Ishikawa (cell line): ENCODE data around the gene SH3TC1.

Source experiments
- CEBPB ChIP-seq: IDR thresholded peaks from 2 replicates; pipeline ENCODE4 v1.6.1; 2012
- CREB1 ChIP-seq: IDR thresholded peaks from 2 replicates; pipeline ENCODE4 v1.6.1; 2012; ENCODE audit warnings: low read depth
- EGR1 ChIP-seq: IDR thresholded peaks from 2 replicates; pipeline ENCODE4 v1.6.1; 2012
- EP300 ChIP-seq: IDR thresholded peaks from 2 replicates; pipeline ENCODE4 v1.6.1; 2012; ENCODE audit warnings: borderline replicate concordance
- FOXM1 ChIP-seq: IDR thresholded peaks from 2 replicates; pipeline ENCODE4 v1.6.1; 2012; ENCODE audit warnings: low read depth, borderline replicate concordance
- NFIC ChIP-seq: IDR thresholded peaks from 2 replicates; pipeline ENCODE4 v1.6.1; 2012
- RAD21 ChIP-seq: IDR thresholded peaks from 2 replicates; pipeline ENCODE4 v1.6.1; 2012; ENCODE audit warnings: low read depth
- TAF1 ChIP-seq: IDR thresholded peaks from 2 replicates; pipeline ENCODE4 v1.6.1; 2012; ENCODE audit warnings: low read depth, mild to moderate bottlenecking
- TCF12 ChIP-seq: IDR thresholded peaks from 2 replicates; pipeline ENCODE4 v1.6.1; 2012; ENCODE audit warnings: low read depth
- TEAD4 ChIP-seq: IDR thresholded peaks from 2 replicates; pipeline ENCODE4 v1.6.1; 2012
- YY1 ChIP-seq: IDR thresholded peaks from 2 replicates; pipeline ENCODE4 v1.6.1; 2012; ENCODE audit warnings: low read depth
- ZBTB7A ChIP-seq: IDR thresholded peaks from 2 replicates; pipeline ENCODE4 v1.6.1; 2012; ENCODE audit warnings: low read depth
- TF ChIP-seq, protein P1 (sequence below): IDR thresholded peaks from 2 replicates; pipeline ENCODE4 v1.6.1; 2012; ENCODE audit warnings: low read depth, mild to moderate bottlenecking
- TF ChIP-seq, protein P2 (sequence below): IDR thresholded peaks from 2 replicates; pipeline ENCODE4 v1.6.1; 2012
- TF ChIP-seq, protein P3 (sequence below): IDR thresholded peaks from 2 replicates; pipeline ENCODE4 v1.6.1; 2012

Gene SH3TC1

DNA sequence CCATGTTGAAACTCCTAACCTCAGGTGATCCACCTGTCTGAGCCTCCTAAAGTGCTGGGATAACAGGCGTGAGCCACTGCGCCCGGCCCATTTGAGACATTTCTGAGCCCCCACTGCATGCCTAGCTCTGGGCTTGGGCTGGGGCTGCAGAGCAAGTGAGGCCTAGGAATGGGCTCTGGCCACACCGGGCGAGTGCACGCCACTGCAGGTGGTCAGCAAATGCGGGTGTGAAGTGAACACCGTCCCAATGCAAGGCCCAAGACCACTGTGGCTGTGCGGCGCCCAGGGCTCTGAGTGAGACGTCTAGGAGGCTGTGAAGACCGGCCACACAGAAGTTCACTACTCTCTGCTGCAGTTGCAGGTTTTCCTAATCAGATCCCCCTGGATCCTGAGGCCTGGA lies 9.5 kb downstream of the SH3TC1 start:
- TF ChIP-seq TCF12 (no peak), ZBTB7A (no peak), RAD21 (no peak), TEAD4 (no peak), EP300 (no peak), EGR1 (no peak), NFIC (no peak), TAF1 (no peak)
- TF ChIP-seq, protein P1, sequence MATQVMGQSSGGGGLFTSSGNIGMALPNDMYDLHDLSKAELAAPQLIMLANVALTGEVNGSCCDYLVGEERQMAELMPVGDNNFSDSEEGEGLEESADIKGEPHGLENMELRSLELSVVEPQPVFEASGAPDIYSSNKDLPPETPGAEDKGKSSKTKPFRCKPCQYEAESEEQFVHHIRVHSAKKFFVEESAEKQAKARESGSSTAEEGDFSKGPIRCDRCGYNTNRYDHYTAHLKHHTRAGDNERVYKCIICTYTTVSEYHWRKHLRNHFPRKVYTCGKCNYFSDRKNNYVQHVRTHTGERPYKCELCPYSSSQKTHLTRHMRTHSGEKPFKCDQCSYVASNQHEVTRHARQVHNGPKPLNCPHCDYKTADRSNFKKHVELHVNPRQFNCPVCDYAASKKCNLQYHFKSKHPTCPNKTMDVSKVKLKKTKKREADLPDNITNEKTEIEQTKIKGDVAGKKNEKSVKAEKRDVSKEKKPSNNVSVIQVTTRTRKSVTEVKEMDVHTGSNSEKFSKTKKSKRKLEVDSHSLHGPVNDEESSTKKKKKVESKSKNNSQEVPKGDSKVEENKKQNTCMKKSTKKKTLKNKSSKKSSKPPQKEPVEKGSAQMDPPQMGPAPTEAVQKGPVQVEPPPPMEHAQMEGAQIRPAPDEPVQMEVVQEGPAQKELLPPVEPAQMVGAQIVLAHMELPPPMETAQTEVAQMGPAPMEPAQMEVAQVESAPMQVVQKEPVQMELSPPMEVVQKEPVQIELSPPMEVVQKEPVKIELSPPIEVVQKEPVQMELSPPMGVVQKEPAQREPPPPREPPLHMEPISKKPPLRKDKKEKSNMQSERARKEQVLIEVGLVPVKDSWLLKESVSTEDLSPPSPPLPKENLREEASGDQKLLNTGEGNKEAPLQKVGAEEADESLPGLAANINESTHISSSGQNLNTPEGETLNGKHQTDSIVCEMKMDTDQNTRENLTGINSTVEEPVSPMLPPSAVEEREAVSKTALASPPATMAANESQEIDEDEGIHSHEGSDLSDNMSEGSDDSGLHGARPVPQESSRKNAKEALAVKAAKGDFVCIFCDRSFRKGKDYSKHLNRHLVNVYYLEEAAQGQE: no peak
- TF ChIP-seq, protein P2, sequence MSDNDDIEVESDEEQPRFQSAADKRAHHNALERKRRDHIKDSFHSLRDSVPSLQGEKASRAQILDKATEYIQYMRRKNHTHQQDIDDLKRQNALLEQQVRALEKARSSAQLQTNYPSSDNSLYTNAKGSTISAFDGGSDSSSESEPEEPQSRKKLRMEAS: no peak
- TF ChIP-seq, protein P3, sequence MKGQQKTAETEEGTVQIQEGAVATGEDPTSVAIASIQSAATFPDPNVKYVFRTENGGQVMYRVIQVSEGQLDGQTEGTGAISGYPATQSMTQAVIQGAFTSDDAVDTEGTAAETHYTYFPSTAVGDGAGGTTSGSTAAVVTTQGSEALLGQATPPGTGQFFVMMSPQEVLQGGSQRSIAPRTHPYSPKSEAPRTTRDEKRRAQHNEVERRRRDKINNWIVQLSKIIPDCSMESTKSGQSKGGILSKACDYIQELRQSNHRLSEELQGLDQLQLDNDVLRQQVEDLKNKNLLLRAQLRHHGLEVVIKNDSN: no peak

DNA sequence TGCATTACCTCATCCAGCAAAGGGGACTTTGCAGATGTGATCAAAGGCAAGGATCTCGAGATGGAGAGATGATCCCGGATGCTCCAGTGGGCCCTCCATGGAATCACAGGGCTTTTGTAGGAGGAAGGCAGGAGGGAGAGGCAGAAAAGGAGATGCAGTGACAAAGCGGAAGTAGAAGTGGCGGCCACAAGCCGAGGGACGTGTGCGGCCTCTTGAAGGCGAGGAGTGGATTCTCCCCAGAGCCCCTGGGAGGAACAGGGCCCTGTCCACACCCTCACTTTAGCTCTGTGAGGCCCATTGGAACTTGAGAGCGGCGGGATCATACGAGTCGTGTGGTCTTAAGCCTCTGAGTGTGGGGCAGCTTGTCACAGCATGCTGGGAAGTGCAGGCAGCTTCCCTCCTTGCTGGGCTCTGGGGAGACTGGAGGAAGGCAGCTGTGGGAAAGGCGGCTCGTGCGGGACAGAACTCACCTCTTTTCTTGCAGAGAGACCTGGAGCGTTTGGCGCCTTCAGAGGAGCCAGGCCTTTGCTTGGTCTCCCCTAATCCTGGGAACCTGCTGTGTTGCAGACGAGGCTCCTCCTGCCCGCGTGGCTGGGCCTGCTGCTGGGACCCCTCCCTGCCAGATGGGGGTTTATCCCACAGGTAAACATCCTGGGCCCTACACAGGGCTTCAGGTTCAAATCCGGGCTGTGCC lies 10.2 kb downstream of the SH3TC1 start:
- TF ChIP-seq CREB1 (no peak), TAF1 (no peak)
- TF ChIP-seq, protein P1: no peak

DNA sequence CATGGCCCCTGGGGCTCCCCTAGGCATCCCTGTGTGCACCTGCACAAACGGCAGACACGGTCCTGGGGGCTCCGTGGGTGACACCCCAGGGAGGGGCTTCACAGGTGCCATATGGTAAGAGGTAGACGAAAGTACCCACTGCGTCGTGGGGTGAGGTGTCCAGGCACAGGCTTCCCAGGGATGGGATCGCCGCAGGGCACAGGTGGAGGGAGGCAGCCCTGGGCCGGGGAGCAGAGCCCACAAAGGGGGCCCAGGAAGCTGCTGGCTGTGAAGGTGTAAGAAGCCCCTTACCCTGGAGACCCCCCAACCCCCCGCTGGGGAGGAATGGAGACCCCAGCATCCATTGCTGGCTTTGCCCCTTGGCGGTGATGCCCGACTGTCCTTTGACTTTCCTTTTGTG lies 10.9 kb downstream of the SH3TC1 start:
- no peak for TF ChIP-seq EP300
- TF ChIP-seq CREB1: no peak
- TF ChIP-seq ZBTB7A: no peak
- TF ChIP-seq, protein P3: no peak
- TF ChIP-seq, protein P1: no peak
- TF ChIP-seq EGR1: no peak
- no peak for TF ChIP-seq NFIC
- TF ChIP-seq TCF12: no peak
- no peak for TF ChIP-seq TEAD4
- no peak for TF ChIP-seq CEBPB
- no peak for TF ChIP-seq RAD21
- no peak for TF ChIP-seq TAF1
- TF ChIP-seq, protein P2: no peak

DNA sequence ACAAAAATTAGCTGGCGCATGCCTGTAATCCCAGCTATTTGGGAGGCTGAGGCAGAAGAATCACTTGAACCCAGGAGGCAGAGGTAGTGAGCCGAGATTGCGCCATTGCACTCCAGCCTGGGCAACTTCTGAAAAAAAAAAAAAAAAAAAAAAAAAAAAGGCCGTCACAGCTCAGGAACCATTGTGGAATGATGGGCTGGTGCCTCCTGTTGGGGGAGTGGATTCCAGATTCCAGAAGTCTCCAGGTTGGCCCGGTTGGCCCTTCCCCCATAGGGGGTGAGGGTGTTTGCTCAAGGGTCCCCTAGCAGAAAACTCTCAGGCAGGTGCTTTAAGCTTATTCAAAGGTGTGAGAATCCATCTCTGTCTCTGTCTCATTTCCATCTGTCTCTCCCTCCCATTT lies 11.5 kb downstream of the SH3TC1 start:
- TF ChIP-seq FOXM1 (no peak), YY1 (no peak), CEBPB (peak; percentile 74), NFIC (no peak), RAD21 (no peak), CREB1 (no peak)
- TF ChIP-seq, protein P3: no peak
- TF ChIP-seq, protein P1: no peak
